HT-29 (cell line): Measurements from ENCODE around the gene RASL10B. TPM values are rescaled to one million over a fixed set of nuclear protein-coding genes. Genes with fewer than 3 reads are reported as not detected.
"Not testable (repeated sequence)": the region's sequence is repeated elsewhere in the genome, so short reads cannot be mapped to it uniquely, and the experiment has no call there.

Experiments
- DNase-seq: peaks from one replicate; pipeline ENCODE4 v3.0.0-alpha.2; 2015; ENCODE audit warnings: low spot score
- total RNA-seq: library from RNA; depleted of rRNA; stranded (reverse); fragments of >200 nt; shearing (Covaris generic); gene quantifications from 2 replicates; pipeline ENCODE4 v1.2.3, GENCODE V29; 2014; rRNA removed

RASL10B gene
- 6.4 and 7.5 TPM in 2 replicates for total RNA-seq

- DNase-seq = peak; percentile 52
Observed at GRCh38 chr17:35731239-35731916, at the start of gene RASL10B. Gene RASL10B, plus strand, starts transcription at chr17:35731639. Its CDS starts 3,546 bp downstream, at chr17:35735185.

- DNase-seq = no peak
Observed at GRCh38 chr17:35683591-35683990, 47.8 kb upstream of the RASL10B start.

- no peak for DNase-seq
Observed at GRCh38 chr17:35684055-35684802, 47.2 kb upstream of the RASL10B start.

- DNase-seq = no peak
Observed at GRCh38 chr17:35692512-35693210, 38.8 kb upstream of the RASL10B start.

- DNase-seq = no peak
Observed at GRCh38 chr17:35693662-35694061, 37.8 kb upstream of the RASL10B start.

GRCh38 chr17:35694906-35695305 lies 36.5 kb upstream of the RASL10B start:
- no peak for DNase-seq

- no peak for DNase-seq
Observed at GRCh38 chr17:35695613-35696012, 35.8 kb upstream of the RASL10B start.

GRCh38 chr17:35698800-35699199 lies 32.6 kb upstream of the RASL10B start:
- DNase-seq = no peak

GRCh38 chr17:35700150-35700549 lies 31.3 kb upstream of the RASL10B start:
- DNase-seq = no peak

- DNase-seq = no peak
Observed at GRCh38 chr17:35701491-35701890, 29.9 kb upstream of the RASL10B start.

- DNase-seq = not testable (repeated sequence)
Observed at GRCh38 chr17:35703308-35703707, 28.1 kb upstream of the RASL10B start.

- DNase-seq = no peak
Observed at GRCh38 chr17:35705230-35705629, 26.2 kb upstream of the RASL10B start.

GRCh38 chr17:35705705-35706104 lies 25.7 kb upstream of the RASL10B start:
- DNase-seq = no peak

GRCh38 chr17:35708149-35708548 lies 23.3 kb upstream of the RASL10B start:
- no peak for DNase-seq

- DNase-seq = no peak
Observed at GRCh38 chr17:35708951-35709350, 22.5 kb upstream of the RASL10B start.

GRCh38 chr17:35709874-35710273 lies 21.6 kb upstream of the RASL10B start:
- no peak for DNase-seq

- no peak for DNase-seq
Observed at GRCh38 chr17:35710950-35711349, 20.5 kb upstream of the RASL10B start.

- DNase-seq = peak; percentile 16
Observed at GRCh38 chr17:35713069-35713728, 18.2 kb upstream of the RASL10B start.

- no peak for DNase-seq
Observed at GRCh38 chr17:35714988-35715387, 16.5 kb upstream of the RASL10B start.

- DNase-seq = no peak
Observed at GRCh38 chr17:35715416-35715815, 16.0 kb upstream of the RASL10B start.

GRCh38 chr17:35716173-35716572 lies 15.3 kb upstream of the RASL10B start:
- no peak for DNase-seq

GRCh38 chr17:35716897-35717465 lies 14.5 kb upstream of the RASL10B start:
- DNase-seq = no peak
